ENCODE measurements around the gene MAN2B2.

Gene MAN2B2

DNA sequence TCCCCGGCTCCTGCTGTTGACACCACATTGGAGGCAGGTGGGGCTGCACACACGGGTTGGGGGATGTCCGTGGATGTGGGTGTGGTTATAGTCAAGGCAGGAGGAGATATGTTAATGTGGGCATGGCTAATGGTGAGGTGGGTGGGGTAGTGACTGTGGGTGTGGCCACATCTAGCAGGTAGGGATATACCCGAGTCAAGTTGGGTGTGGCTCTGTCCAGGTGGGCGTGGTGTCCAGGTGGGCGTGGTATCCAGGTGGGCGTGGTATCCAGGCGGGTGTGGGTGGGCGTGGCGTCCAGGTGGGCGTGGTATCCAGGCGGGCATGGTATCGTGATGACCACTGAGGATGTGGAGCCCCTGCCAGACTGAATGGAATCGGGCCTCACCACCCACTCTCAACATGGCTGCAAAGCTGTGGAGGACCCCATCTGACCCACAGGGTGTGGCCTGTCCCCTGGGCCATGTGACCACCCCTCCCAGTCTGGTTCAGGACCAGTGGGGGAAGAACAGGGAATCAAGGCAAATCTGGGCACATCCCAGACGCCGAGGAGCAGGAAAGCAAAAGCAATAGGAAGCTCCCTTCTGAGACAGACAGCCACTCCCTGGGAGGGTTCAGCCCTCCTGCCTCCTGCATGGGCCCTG lies 21.0 kb downstream of the MAN2B2 start:
- DNase-seq (ENCODE audit: low spot score) = no peak

- DNase-seq (ENCODE audit: low spot score) = no peak
These were observed 22.0 kb downstream of the MAN2B2 start for GRCh38 chr4:6596948-6597347.

DNA sequence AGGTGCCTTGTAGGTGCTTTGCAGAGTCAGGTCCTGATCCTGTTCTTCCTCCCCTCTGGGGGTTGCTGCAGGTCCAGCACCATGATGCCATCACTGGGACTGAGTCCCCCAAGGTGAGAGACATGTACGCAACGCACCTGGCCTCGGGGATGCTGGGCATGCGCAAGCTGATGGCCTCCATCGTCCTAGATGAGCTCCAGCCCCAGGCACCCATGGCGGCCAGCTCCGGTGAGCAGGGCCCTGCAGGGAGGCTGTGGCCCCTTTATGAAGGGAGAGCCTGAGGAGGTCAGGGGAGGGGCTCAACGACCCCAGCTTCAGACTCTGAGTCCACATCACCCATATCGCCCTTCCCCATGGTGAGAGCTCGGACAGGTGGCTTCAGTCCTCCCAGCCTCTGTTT lies 23.1 kb downstream of the MAN2B2 start:
- no peak for DNase-seq (ENCODE audit: low spot score)

GRCh38 chr4:6598641-6599040 lies 23.7 kb downstream of the MAN2B2 start:
- no peak for DNase-seq (ENCODE audit: low spot score)

DNA sequence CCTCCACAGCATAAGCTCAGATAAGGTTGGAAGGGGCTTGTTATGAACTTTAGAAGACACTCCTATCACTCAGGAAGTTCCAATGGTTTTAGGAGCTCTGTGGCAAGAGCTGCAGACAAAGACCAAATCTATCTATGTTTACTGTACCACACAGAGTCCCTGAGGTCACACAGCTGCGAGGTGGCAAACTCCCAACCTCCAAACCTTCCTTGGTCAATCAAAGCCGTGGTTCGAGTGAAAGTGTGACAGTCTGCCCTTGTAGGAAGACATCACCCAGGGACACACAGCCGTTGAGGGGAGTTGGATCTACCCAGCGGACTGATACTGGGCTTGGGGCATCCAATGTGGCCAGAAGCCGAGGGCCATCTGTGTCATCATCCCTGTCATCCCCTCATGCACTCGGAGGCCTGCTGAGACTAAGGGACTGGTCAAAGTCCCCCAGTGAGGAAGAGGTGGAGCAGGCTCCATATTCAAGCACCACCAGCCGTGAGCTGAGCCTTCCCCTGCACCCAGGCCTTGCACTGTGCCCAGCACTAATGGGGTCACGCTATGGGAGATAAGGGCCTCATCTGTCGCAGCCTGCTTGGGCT lies 26.8 kb downstream of the MAN2B2 start:
- DNase-seq (ENCODE audit: low spot score) = no peak

GRCh38 chr4:6602289-6602688 lies 27.3 kb downstream of the MAN2B2 start:
- DNase-seq (ENCODE audit: low spot score) = no peak

DNA sequence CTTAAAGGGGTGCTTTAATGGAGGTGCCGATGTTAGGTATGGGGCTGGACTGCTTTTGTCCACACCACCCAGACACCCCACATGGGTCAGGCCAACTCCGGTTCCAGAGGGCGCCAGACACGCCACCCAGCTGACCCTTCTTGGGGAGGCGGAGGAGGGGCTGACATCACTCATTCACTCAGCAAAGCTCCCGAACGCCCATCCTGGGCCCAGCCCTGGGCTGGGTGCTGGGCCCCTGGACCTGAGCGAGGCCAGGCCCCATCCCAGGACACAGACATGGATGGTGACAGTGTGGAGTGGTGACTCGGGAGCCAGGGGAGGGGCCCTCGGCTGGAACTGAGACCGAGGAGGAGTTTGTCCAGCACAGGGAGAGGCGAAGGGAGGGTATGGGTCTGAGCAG lies 28.1 kb downstream of the MAN2B2 start:
- DNase-seq (ENCODE audit: low spot score) = no peak

- no peak for DNase-seq (ENCODE audit: low spot score)
These were observed 30.1 kb downstream of the MAN2B2 start for GRCh38 chr4:6605114-6605513.

DNA sequence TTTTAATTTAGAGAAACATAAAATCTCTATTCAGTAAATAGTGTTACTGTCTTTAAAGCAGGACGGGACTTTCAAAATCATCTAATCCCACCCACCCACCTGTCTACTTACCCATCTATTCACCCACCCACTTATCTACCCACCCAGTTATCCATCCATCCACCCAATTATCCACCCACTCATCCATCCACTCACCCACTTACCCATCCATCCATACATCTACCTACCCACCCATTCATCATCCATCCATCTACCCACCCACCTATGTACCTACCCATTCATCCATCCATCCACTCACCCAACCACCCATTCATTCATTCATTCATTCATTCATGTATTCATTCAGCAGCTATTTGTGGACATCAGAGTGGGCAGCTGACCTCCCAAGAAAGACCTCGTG lies 30.6 kb downstream of the MAN2B2 start:
- DNase-seq (ENCODE audit: low spot score) = no peak

- DNase-seq (ENCODE audit: low spot score) = no peak
These were observed 31.7 kb downstream of the MAN2B2 start for GRCh38 chr4:6606465-6607235.

DNA sequence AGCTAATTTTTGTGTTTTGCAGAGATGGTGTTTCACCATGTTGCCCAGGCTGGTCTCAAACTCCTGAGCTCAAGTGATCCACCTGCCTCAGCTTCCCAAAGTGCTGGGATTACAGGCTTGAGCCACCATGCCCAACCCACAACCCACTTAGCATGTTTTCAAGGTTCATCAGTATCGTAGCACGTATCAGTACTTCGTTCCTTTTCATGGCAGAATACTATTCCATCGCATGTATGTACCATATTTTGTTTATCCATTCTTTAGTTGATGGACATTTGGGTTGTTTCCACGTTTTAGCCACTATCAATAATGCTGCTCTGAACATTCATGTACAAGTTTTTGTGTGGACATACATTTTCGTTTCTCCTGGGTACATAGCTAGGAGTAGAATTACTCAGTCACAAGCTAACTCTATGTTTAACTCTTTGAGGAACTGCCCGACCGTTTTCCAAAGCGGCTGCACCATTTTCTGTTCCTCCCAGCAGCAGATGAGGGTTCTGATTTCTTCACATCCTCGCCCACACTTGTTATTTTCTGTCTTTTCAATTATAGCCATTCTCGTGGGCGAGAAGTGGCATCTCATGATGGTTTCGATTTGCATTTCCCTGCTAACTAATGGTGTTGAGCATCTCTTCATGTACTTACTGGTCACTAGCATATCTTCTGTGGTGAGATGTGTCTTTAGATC lies 32.5 kb downstream of the MAN2B2 start:
- DNase-seq (ENCODE audit: low spot score) = no peak

GRCh38 chr4:6608758-6609414 lies 33.9 kb downstream of the MAN2B2 start:
- no peak for DNase-seq (ENCODE audit: low spot score)

DNA sequence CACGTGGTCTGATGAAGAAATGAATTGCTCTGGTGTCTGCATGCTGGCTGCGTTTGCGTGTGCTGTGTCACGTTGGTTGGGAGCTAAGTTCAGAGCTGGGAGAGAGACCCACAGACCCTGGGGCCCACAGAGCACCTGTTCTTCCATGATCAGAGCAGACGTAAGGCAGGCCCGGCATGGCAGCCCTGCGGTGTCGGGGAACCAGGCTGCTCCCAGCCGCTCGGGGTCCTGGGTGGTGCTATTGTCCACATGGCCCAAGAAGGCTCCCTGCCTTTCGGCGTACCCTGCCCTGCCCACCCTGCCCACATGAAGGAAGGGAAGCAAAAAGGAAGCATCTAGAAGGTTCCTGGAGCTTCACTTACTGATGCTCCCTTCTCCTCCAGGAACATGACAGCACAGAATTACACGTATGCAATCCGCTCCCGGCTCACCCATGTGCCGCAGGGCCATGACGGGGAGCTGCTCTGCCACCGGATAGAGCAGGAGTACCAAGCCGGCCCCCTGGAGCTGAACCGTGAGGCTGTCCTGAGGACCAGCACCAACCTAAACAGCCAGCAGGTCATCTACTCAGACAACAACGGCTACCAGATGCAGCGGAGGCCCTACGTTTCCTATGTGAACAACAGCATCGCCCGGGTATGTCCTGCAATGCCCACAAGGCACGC lies 34.6 kb downstream of the MAN2B2 start:
- DNase-seq (ENCODE audit: low spot score) = no peak

- DNase-seq (ENCODE audit: low spot score) = no peak
These were observed 36.0 kb downstream of the MAN2B2 start for GRCh38 chr4:6610856-6611430.

- no peak for DNase-seq (ENCODE audit: low spot score)
These were observed 38.1 kb downstream of the MAN2B2 start for GRCh38 chr4:6612961-6613675.

- no peak for DNase-seq (ENCODE audit: low spot score)
These were observed 39.0 kb downstream of the MAN2B2 start for GRCh38 chr4:6613676-6614651.

DNA sequence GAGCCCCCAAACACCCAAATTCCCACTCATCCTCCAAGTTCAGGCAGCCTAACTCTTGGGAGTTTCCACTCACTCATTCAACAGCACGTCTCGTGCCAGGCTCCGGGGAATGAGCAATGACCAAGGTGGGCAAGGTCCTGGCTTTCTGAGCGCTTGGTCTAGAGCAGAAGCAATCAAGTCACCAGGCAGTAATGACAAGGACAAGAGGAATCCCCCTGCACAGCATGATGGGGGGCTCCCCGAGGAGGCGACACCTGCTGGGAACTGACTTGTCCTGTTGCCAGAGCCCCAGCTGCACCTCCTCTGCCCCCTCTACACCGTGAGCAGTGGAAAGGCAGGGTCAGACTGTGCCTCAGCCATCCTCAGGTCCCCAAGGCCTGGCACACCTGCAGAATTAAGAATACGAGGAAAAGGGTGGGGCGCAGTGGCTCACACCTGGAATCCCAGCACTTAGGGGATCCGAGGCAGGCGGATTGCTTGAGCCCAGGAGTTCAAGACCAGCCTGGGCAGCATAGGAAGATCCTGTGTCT lies 39.8 kb downstream of the MAN2B2 start:
- no peak for DNase-seq (ENCODE audit: low spot score)

GRCh38 chr4:6616087-6616995 lies 41.4 kb downstream of the MAN2B2 start:
- DNase-seq (ENCODE audit: low spot score) = no peak

Measured in germinal center (tissue), 1 donor.